Measurements from ENCODE around the gene PPDPF. TPM values are rescaled to one million over a fixed set of nuclear protein-coding genes. Genes with fewer than 3 reads are reported as not detected.

The PPDPF gene
- total RNA-seq, 2 donors from 2014 or later, result 602 to 609 TPM

DNA sequence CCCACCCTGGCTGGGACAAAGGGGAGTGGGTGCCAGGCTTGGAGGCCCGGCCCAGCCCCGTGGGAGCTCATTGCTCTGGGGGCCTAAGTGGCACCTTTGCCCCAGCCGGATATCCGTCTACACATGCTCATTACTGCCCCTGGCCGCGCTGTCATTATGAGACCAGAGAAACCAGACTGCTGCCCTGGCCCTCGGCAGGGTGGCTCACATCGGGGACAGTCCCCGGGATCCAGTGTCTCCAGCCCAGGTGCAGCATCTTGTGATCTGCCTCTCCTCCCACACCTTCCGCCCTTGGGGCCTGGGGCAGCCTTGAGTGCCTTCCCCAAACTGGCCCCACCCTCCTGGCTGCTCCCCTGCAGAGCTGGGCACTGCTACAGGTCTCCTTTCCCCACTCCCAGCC is 22.1 kb downstream of the PPDPF start:
- intact Hi-C loops (cut with DNase I), result no loop called here

GRCh38 chr20:63543131-63543530 is 22.6 kb downstream of the PPDPF start:
- no peaks in the 10 kb centered on the region for H3K4me1 ChIP-seq (replicated peaks)
- TF ChIP-seq POLR2AphosphoS5 (IDR thresholded peaks at IDR 0.05) (no peak), POLR2A (IDR thresholded peaks at IDR 0.05) (no peak)
- TF ChIP-seq, protein P1, sequence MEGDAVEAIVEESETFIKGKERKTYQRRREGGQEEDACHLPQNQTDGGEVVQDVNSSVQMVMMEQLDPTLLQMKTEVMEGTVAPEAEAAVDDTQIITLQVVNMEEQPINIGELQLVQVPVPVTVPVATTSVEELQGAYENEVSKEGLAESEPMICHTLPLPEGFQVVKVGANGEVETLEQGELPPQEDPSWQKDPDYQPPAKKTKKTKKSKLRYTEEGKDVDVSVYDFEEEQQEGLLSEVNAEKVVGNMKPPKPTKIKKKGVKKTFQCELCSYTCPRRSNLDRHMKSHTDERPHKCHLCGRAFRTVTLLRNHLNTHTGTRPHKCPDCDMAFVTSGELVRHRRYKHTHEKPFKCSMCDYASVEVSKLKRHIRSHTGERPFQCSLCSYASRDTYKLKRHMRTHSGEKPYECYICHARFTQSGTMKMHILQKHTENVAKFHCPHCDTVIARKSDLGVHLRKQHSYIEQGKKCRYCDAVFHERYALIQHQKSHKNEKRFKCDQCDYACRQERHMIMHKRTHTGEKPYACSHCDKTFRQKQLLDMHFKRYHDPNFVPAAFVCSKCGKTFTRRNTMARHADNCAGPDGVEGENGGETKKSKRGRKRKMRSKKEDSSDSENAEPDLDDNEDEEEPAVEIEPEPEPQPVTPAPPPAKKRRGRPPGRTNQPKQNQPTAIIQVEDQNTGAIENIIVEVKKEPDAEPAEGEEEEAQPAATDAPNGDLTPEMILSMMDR (IDR thresholded peaks at IDR 0.05), result no peak
- no peak for DNase-seq (ENCODE audit: low spot score)
- intact Hi-C loops (cut with DNase I), result no loop called here
- no peak overlapping the region for H3K4me3 ChIP-seq
- no peaks in the 10 kb centered on the region for H3K27me3 ChIP-seq (replicated peaks; ENCODE audit: insufficient read depth)
- WGBS, result 89% methylated on average over 9 of the region's 10 CpGs
- H3K36me3 ChIP-seq, result no peaks in the 10 kb centered on the region
- no peaks in the 10 kb centered on the region for H3K9me3 ChIP-seq
- no peak overlapping the region for H3K27ac ChIP-seq

More for the DNA sequence above, 22.1 kb downstream of the PPDPF start:
- Histone ChIP-seq H3K4me1 (replicated peaks) (no peaks in the 10 kb centered on the region), H3K27me3 (replicated peaks; ENCODE audit: insufficient read depth) (no peaks in the 10 kb centered on the region), H3K9me3 (no peaks in the 10 kb centered on the region), H3K27ac (peak overlapping the region in 1 of 2 donors; percentile 72), H3K4me3 (no peak overlapping the region), H3K36me3 (no peaks in the 10 kb centered on the region)
- DNase-seq (ENCODE audit: low spot score), result no peak
- TF ChIP-seq, protein P1 (IDR thresholded peaks at IDR 0.05), result no peak
- TF ChIP-seq POLR2AphosphoS5 (IDR thresholded peaks at IDR 0.05) (no peak), POLR2A (IDR thresholded peaks at IDR 0.05) (no peak)
- WGBS, result 79% methylated on average over 10 of the region's 10 CpGs

GRCh38 chr20:63543733-63544132 is 23.2 kb downstream of the PPDPF start:
- H3K9me3 ChIP-seq, result no peaks in the 10 kb centered on the region
- no peaks in the 10 kb centered on the region for H3K4me1 ChIP-seq (replicated peaks)
- intact Hi-C loops (cut with DNase I), result no loop called here
- no peak overlapping the region for H3K27ac ChIP-seq
- no peak overlapping the region for H3K4me3 ChIP-seq
- no peak for DNase-seq (ENCODE audit: low spot score)
- no peaks in the 10 kb centered on the region for H3K27me3 ChIP-seq (replicated peaks; ENCODE audit: insufficient read depth)
- 92% methylated on average over 6 of the region's 6 CpGs for WGBS
- TF ChIP-seq, protein P1 (IDR thresholded peaks at IDR 0.05), result no peak
- no peak for TF ChIP-seq POLR2A (IDR thresholded peaks at IDR 0.05)
- H3K36me3 ChIP-seq, result no peaks in the 10 kb centered on the region

DNA sequence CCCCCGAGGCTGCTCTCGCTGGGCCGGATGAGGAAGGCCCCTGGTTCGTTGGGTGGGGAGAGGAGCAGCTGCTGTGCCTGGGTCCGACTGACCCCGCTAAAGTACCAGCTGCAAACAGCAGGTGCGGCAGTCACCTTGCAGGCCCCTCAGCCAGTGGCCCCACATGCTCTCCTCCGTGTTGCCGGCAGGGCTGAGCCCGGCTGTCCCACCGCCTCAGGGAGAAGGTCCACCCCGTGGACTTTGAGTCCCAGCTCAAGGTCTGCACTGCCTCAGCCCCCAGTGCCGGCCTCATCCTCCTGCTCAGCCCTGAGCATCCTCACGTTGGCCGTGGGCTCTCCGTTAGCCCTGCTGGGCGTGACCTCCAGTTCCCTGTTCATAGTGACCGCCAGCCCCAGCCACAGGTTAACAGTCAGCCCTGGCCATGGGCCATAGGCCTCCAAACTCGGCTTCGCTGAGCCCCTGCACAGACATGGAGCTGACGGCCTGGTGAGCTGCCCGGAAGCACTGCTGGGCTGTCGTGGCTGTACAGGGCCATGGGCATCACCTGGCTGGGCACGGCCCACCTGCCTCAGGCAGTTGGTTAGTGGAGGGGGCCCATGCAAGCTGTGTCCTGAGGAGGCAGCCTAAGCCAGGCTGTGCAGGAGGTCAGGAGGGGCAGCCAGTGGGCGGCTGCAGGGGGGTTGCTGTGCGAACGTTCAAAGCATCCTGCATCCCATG is 23.8 kb downstream of the PPDPF start:
- 74% methylated on average over 26 of the region's 27 CpGs for WGBS
- no peaks in the 10 kb centered on the region for H3K9me3 ChIP-seq
- H3K4me3 ChIP-seq, result no peak overlapping the region
- DNase-seq (ENCODE audit: low spot score), result no peak
- no peak overlapping the region for H3K27ac ChIP-seq
- intact Hi-C loops (cut with DNase I), result no loop called here
- TF ChIP-seq POLR2A (IDR thresholded peaks at IDR 0.05) (no peak), POLR2AphosphoS5 (IDR thresholded peaks at IDR 0.05) (no peak)
- TF ChIP-seq, protein P1 (IDR thresholded peaks at IDR 0.05), result no peak
- H3K4me1 ChIP-seq (replicated peaks), result no peaks in the 10 kb centered on the region
- H3K27me3 ChIP-seq (replicated peaks; ENCODE audit: insufficient read depth), result no peaks in the 10 kb centered on the region
- H3K36me3 ChIP-seq, result no peaks in the 10 kb centered on the region

DNA sequence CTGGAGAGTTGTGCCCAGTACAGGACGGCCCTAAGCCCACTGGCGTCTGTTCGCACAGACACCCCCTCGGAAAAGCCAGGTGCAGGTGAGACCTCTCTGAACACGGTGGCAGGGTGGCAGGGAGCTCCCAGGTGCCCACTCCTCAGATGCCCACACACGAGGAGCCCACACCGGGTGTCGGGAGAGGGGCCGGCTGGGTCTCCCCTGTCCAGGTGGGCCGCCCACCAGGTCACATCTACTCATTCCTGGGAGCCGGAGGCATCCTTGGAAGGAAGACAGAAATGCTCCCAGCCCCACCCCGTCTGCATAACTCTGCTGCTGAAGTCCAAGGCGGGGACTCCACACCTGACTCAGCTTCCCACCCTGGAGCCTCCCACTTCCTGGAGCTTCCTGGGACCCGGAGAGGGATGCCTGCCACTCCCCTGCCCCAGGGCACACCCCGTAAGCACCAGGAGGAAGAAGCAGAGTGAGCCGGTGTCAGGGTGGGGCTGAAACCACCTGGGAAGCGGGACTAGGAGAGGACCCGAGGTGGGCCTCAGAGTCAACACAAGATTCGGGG is 24.5 kb downstream of the PPDPF start:
- Histone ChIP-seq H3K4me1 (replicated peaks) (no peaks in the 10 kb centered on the region), H3K27ac (no peak overlapping the region), H3K9me3 (no peaks in the 10 kb centered on the region), H3K36me3 (no peaks in the 10 kb centered on the region), H3K27me3 (replicated peaks; ENCODE audit: insufficient read depth) (no peaks in the 10 kb centered on the region), H3K4me3 (no peak overlapping the region)
- intact Hi-C loops (cut with DNase I), result no loop called here
- 54% methylated on average over 19 of the region's 19 CpGs for WGBS
- TF ChIP-seq POLR2A (IDR thresholded peaks at IDR 0.05) (no peak), POLR2AphosphoS5 (IDR thresholded peaks at IDR 0.05) (no peak)
- TF ChIP-seq, protein P1 (IDR thresholded peaks at IDR 0.05), result no peak
- no peak for DNase-seq (ENCODE audit: low spot score)

All from prostate gland (tissue), 2 donors.